Activated CD8-positive, alpha-beta memory T cell treated with anti-CD3 and anti-CD28 coated beads, Interleukin-2, amount 50 U/mL, for 24 hours (primary cell): ENCODE measurements around the gene STRA6.

Experiments used
- DNase-seq: peaks from one replicate; pipeline ENCODE4 v3.0.0-alpha.2; 2020; ENCODE audit errors: extremely low read depth

STRA6 gene, protein sequence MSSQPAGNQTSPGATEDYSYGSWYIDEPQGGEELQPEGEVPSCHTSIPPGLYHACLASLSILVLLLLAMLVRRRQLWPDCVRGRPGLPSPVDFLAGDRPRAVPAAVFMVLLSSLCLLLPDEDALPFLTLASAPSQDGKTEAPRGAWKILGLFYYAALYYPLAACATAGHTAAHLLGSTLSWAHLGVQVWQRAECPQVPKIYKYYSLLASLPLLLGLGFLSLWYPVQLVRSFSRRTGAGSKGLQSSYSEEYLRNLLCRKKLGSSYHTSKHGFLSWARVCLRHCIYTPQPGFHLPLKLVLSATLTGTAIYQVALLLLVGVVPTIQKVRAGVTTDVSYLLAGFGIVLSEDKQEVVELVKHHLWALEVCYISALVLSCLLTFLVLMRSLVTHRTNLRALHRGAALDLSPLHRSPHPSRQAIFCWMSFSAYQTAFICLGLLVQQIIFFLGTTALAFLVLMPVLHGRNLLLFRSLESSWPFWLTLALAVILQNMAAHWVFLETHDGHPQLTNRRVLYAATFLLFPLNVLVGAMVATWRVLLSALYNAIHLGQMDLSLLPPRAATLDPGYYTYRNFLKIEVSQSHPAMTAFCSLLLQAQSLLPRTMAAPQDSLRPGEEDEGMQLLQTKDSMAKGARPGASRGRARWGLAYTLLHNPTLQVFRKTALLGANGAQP

DNA sequence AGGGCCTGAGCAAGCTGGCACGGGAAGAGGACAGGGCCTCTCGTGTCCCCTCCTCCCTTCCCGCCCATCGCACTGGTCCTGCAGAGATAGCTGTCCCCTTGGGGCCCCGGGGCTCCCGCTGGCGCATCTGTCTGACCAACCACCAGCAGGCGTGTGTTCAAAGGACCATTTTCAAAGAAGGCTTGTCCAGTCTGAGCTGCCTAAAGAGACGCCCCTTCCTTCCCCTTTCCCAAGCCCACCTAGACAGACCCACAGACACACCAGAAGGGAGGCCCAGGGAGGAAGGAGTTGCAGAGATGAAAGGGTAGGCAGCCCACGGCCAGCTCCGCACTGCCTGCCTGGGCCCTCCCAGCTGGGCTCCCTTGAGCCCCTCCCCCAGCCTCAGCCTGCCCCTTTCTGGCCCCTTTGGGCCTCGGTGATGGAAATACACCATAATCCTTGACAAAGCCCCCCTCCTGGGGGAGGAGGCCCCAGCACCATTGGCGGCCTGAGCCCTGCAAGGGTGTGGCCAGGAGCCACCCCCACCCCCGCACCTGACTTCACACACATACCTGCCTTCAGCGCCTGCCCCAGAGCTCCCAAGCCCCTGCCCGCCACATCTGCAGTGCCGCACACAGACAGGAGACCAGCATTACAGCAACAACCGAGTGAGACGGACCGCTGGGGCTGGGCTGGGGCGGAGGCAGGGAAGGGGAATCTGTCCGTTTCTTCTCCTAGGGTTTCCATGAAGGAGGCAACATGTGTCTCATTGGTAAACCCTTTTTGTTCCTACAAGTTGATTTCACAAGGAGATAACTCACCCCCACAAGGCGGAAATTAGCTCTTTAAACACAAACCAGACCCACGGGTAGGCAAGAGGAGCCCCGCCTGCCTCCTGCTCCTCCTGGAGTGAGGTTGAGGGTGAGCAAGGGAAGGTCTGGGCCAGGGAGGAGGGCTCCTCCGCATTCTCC, at the start of gene STRA6:
Gene STRA6, minus strand, starts transcription at position 336 of the 950 bp plus-strand sequence. CDS start 520 bp downstream, outside the sequence.
- DNase-seq = no peak

DNA sequence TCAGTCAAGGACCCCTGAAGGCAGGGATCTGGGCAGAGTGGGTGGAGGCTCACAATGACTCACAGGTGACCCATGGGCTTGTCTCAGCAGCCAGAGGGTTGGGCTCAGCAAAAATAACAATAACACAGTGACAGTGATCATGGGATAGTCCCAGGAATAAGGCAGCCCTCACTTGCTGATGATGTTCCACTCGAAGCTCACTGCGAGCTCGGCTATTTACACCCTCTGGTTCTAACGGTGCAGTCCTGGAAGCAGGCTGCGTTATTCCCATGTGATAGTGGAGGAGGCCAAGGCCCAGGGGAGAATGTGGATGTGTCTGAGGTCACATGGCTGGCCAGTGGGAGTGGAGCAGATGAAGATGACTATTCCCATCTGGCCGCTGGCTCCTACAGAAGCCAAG, 49.7 kb upstream of the STRA6 start:
- no peak for DNase-seq

DNA sequence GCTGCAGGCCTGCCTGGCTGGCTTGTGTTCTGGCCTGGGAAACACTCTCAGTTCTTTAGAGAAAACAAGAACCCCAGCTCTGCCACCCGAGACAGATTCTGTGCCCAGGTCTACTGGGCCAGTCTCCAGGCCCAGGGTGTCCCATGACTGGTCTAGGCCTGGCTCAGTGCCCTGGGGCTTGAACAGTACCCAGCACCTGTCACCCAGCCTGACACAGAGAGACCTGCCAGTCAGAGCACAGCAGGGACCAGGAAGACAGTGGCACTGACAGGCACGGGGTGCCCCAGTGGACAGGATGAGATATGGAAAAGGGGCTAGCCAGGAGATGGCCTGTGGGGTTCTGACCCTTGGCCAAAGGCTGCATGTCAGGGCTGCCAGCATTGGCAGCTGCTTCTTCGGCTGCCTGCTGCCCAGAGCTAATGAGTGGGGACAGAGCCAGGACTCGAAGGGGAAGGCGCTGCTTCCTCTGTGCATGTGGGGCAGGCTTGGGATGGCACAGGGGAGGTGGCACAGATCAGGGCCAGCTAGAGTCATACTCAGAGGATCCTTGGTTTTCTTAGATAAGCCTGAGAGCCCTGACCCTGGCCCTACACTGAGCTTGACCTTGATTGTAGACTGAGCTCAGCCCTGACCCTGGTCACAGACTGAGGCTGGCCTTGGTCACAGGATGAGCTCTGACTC, 48.7 kb upstream of the STRA6 start:
- DNase-seq = no peak

DNA sequence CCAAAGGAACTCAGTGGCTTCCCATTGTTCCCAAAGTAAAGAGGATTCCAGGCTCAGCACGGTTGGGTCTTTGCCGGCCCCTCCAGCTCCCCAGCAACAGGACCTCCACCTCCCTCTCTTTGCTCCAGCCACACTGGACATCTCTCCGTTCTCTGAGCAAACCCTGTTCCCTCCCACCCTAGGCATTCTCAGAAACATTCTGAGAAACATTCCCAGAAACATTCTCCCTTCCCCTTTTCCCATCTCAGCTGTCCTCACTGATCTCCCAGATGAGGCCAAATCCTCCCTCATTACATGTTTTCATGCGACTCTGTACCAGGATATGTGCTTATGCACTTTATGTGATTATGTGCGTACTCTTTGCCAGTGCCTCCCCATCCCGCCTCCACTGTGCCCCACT, 47.7 kb upstream of the STRA6 start:
- DNase-seq = no peak

DNA sequence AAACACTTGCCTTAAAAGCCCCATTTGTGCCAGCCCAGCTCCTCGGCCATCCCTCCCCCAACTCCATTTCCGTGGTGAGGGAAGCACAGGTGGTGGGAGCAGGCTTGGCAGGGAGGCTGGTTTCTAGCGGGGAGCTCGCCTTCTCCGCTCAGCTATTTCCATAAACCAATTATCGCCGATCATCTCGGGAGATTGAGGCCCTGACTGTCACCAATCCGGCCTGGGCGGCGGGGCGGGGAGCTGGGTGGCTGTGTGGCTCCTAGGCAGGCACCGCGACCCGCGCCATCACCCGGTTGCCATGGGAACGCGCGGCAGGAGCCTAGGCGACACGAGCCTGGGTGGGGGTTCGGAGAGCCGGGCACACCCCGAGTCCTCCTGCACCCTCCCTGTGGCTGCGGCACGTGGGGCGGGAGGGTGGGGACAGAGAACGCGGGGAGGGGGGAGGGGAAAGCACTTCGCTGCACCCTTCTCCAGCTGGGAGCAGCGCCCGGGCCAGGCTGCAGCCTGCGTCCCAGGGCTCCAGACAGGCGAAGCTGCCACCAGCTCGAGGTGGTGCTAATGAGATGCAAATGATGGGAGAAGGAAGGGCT, 42.9 kb upstream of the STRA6 start:
- no peak for DNase-seq

DNA sequence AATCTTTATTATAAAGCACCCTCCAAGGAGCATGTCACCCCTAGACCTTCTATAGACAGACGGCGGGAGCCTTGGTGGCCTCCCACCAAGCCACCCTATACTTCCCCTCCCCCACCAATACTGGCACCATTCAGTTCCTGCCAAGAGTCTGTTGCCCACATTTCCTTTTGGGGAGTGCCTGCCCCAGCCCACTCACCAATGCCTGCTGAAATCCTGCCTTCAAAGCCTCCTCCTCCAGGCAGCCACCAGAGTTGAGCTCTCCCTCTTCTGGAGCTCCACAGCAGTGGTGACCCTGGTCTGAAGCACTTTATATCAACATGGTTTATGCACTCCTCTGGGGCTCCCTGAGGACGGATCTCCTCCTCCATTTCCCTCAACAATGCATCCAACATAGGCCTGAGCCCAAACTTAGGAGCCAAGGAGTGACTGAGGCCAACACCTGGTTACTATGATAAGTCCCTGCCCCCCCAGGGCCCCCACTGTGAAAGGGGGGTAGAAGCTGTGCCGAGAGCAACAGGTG, 42.3 kb upstream of the STRA6 start:
- no peak for DNase-seq

DNA sequence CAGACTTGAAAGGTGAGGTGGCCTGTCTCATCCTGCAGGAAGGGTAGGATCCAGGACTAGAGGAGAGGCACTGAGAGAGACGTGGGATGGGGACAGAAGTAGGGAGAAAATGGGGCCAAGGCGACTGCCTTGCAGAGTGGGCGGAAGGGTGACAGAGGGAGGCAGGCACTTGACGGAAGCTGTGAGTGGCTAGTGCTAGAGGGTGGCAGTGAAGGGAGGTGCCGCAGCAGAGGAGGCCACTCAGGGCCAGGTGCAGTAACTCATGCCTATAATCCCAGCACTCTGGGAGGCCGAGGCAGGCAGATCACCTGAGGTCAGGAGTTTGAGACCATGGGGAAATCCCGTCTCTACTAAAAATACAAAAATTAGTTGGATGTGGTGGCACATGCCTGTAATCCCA, 40.8 kb upstream of the STRA6 start:
- no peak for DNase-seq

DNA sequence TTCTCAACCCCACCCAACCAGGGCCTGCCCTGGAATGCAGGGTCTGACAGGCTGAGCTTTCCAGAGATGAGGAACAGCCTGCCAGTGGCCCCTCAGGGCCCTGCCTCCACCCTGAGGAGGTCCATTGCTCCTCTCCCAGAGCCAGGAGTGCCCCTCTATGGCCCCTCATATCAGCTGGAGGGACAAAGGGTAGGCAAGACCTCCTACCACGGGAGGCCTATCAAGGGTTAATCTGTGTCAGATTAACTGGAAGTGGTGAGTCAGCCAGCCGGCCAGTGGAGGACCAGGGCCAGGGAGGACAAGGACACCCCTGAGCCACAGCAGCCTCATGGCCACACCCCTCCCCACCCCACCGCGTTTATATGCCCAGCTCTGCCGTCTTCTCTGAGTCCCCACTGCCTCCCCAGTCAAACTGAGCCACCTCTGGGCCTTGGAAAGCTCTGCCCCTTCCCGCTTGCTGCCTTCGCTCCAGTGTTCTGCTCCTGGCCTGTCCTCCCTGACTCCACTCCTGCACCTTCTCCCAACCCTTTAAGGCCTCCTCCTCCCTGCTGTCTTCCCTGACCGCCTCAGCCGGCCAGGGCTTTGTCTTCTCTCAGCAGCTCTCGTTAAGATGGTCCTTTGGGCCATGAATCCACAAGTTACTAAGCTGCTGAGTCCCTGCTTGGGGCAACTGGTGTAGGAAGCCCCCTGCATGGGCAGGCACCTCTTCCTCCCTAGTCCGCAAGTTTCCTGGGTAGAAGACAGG, 40.0 kb upstream of the STRA6 start:
- no peak for DNase-seq

DNA sequence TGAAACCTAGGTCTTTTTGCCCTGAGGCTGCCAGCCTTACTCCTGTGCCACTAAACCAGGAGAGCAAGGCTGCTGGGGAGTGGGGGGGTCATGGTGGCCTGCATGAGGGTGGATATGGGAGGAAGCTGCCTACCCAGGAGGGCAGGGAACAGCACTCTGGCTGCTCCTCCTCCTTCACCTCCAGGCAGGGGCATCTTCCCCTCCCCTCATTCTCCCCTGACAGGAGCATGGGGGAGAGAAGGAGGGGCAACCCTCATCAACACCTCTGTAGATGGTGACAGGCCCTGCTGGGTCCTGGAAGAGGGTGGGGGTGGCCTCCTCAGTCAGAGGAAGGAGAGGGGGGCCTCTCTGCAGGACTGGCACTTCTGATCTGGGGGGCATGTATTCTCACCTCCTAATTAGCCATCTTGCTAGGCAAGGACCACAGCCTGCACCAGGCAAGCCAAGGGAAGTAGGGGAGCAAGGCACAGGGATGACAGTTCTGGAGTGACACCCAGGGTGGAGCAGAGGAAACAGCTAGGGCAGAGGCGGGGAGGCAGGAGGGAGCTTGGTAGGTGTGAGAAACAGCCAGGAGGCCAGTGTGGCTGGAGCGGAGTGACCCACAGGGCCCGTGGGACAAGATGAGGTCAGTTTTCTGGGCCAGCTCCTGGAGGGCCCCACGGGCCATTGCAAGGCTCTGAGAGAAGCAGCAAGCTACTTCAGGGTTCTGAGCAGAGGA, 38.5 kb upstream of the STRA6 start:
- no peak for DNase-seq

DNA sequence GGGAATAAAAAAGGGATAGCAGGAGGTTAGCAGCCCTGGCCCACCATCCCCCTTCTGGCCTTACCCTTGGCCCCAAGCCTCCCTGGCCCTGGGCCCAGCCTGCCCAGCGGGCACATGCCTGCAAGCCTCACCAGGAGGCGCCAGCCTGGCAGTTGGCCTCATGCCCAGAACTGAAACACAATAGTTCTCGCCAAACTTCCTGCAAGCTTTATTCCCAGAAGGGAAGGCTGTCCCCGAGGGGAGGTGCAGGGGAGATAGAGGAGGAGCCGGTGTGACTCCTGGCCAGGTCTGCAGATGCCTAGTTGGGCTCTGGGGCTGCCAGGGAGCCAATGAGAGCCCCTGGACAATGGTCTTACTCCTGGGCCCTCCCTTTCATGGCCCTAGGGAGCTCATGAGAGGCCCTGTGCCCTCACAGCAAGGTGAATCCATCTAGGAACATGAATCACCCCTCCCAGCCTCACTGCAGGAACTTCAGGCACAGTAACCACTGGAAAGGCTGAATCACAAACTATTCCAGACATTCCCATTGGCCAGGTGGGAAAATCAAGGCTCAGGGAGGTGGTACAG, 37.5 kb upstream of the STRA6 start:
- DNase-seq = no peak

DNA sequence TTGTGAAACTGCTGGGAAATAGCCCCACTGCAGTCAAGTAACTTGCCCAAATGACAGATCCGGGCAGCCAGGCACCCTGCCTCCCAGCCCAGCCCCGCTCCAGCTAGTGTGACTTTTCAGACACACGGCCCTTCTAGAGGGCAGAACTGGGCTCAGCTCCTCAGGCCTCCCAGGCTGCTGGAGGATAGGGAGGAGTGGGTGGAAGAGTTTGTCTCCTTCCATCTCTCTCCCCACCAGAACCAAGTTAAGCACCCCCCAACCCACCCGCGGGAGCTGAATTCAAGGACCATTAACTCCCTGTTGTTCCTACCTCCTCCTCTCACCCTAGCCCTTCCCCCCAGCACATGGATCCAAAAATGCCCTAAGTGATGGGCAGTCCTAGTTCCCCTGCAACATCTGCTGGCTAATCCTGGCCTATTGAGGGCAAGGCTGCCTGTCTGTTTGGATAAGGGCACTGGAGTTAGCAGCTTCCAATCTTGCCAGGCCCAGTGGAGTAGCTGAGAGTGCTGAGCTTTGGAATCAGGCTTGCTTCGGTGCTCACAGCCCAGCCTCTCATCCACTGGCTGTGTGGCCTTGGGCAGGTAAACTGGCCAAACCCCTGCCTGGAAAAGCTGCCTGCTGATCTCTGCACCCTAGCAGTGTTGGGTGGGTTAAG, 36.6 kb upstream of the STRA6 start:
- no peak for DNase-seq

DNA sequence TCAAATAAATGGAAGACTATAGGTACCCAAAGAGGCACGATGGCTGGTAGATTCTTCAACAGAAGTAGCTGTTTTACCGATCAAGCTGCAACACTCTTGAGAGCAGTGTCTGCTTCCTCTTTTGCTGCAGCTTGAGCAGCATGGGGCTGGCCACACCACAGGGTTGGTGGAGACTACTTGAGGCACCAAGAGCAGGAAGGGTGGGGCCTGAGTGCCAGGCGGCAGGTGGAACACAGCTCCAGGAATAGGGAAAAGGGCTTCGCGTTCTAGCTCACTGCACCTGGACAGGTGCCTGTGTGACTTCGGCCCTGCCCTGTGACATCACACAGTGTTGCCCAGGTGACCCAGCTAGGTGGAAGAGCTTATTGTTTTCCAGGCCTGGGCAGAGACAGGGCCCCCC, 33.4 kb upstream of the STRA6 start, which contains the start of gene CCDC33:
Gene CCDC33, plus strand, starts transcription at position 365 of the 400 bp plus-strand sequence. CDS start 394 bp downstream, outside the sequence.
- DNase-seq = no peak

DNA sequence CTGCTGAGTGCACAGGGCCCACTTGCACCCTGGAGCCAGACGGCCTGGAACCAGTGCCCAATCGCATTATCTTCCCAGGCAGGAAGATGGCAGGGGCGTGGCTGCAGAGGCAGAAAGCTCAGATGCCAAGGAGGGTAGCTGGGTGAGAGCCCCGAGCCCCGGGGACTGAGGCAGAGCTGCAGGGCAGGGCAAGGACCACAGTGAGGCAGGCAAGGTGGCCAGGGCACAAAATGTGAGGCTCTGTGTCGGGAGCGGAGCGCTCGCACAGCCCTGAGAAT, 31.9 kb upstream of the STRA6 start:
- DNase-seq = no peak

DNA sequence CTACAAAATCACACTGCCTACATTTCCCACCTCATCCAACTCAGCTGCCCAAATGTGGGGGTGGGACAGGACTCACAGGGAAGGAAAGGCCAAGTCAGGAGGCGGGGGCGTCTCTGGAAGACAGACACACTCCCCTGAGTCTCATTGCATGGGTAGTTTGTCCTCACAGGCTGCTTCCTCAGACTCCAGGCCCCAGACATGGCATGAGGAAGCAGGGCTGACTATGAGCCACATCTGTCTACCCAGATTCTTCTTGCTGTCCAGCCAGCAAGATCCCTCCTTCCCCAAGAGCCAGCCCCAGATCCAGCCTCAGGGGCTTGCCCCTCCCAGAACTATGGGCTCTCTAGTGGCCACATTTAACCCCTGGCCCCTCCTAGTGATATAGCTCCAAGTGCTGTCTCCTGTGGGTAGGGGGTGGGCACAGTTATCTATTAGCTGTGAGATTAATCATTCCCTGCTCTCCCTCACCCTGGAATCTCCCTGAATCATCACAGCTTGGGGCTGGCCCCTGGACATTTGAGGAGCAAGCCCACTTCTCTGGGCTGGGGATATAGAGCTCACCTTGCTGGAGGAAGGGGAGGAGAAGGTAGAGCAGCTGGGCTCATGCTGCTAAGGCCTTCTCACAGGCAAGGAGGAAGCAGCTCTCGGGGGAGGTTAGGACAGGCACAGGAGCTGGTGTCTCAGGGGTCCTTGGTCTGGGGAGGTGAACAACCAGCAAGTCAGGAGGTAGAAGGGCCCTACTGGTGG, 31.4 kb upstream of the STRA6 start:
- DNase-seq = no peak

DNA sequence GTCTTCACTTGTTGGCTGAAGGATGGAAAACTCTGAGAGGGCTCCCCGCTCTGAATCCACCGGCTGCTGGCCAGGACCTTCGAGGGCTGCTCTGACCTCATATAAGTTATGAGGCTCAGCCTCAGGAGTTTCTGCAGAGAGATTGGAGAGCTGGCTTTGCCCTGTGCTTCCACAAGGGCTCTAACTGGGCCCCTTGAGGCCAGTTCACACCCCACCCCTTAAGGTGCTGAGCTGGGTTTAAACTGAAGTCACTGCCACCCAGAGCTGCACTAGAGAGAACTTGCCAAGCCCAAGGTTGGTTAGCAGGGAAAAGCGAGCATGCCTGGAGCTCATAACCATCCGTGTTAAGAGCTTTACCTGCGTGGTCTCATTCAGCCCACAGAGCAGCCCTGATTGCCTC, 30.8 kb upstream of the STRA6 start:
- no peak for DNase-seq

DNA sequence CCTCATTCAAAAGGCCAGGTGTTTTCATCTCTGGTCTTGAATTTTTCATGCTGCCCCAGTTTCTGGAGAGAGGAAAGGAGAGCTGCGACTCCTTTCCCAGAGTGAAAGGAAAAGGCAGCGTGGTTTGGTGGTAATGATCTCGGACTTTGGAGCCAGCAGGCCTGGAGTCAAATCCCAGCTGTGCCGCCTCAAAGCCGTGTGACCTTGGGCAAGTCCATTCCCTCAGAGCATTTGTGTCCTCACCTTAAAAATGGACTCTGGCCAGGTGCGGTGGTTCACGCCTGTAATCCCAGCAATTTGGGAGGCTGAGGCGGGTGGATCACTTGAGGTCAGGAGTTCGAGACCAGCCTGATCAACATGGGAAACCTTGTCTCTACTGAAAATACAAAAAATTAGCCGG, 28.9 kb upstream of the STRA6 start:
- DNase-seq = no peak

DNA sequence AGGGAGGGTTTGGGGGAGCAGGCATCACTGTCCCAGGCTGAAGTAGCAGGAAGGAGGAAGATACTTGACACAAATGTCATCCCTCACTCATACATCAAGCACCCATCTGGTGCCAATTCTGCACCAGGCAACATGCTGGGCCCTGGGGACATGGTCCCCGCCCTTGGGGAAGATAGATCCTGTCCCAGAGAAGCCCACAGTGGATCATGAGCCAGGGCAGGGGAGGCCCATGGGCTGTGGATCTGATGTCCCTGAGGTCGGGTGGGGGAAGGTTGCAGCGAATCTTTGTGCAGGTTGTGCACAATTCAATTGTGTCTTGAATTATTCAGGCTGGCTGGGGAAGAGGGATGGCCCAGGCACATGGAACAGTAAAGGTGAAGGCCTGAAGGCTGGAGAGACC, 27.1 kb upstream of the STRA6 start:
- no peak for DNase-seq

DNA sequence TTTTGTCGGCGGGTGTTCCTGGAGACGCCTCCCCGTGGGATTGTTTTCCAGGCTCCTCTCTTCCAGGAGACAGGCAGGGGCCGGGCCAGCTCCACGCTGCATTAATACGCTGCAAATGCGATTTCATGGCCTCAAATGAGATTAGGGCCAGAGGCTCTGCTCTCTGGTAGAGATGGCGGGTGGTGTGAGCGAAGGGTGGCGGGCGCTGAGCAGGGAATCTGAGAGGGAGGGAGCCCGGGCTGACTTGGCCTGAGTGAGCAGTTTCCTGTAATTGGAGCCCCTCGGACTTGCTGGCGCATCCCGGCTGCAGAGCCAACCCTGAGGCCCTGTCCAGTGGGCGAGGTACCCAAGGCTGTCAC, 26.1 kb upstream of the STRA6 start:
- DNase-seq = no peak
